ENCODE data around the gene SLC8A3. TPM values are rescaled to one million over a fixed set of nuclear protein-coding genes. Genes with fewer than 3 reads are reported as not detected.

Gene SLC8A3
- total RNA-seq, 2 experiments from 2014 or later: not detected

DNA sequence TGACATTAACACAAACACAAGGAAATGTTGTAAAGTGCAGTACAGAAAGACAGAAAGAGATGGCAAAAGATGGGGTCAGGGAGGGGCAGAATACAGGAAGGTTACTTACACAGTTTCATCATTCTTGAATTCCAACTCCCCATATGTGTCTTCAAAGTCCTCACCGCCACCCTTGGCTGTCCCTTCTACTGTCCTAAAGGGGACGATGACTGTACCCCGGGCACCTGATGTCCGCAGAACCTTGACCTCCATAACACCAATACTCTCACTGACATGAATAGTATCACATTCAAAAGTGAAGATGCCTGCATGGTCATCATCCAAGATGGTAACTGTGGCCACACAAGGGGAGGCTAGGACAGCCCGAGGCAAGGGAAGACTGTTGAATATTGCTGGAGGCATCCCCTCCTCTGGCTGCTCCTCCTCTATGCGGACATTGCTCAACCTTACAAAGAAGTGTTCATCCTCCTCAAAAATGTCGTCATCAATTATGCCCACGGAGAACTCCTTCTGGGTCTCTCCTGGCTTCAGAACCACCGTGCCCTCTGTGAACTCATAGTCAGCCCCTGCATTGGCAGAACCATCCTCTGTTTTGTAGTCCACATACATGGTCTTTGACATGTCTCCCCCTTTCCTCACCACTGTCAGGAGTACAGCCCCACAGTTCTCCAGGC, 22.1 kb downstream of the SLC8A3 start:
- H3K4me3 Mint-ChIP-seq: no peak overlapping the region
- H3K9me3 Mint-ChIP-seq: no peaks in the 10 kb centered on the region
- H3K27me3 Mint-ChIP-seq: peaks cover 19% of the 10 kb centered on the region
- ChIA-PET CTCF (no interaction called here), POLR2A (no interaction called here)
- H3K36me3 Mint-ChIP-seq (ENCODE audit: low read depth): no peaks in the 10 kb centered on the region
- no peak for DNase-seq
- H3K4me1 Mint-ChIP-seq: no peaks in the 10 kb centered on the region
- no peak overlapping the region for H3K27ac Mint-ChIP-seq

DNA sequence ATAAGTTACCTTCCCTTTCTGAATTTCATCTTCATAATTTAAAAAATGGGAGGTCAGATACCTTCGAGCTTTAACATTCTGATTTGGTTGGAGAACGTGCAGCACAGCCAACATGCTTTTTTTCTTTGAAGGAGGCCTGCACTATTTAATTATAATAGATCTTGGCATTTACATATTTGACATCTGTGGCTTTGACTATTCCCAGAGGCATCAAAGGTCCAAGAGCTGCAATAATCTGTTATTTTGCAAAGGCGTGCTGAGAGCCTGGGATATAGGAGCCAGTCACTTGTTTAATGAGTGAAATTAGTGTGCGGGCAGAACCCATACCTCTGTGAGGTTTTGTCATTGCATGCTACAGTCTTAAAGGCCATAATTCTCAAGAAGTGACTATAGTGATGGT, 26.4 kb downstream of the SLC8A3 start:
- peaks cover 12% of the 10 kb centered on the region for H3K27me3 Mint-ChIP-seq
- CTCF ChIA-PET: no interaction called here
- H3K27ac Mint-ChIP-seq: no peak overlapping the region

DNA sequence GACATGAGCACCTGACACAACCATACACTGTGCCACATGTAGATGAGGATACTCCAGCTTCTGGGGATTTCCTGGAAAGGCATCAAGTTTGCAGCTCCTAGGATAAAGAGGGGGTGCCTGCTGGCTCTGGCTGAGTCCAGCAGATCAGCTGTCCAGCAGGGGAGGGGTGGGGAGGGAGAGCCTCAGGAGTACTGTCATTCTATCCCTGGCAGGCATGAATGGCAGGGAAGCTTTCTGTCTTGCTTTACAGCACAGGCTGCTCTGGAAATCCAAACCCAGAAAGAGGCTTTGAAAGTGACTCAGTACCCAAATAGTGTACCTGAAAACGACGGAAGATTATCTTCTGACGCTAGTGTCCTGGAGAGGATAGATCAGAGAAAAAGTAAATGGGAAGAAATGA, 32.2 kb downstream of the SLC8A3 start:
- DNase-seq: no peak
- Mint-ChIP-seq H3K9me3 (no peaks in the 10 kb centered on the region), H3K36me3 (ENCODE audit: low read depth) (no peaks in the 10 kb centered on the region), H3K4me1 (no peaks in the 10 kb centered on the region), H3K27me3 (peaks cover 8% of the 10 kb centered on the region), H3K4me3 (no peak overlapping the region), H3K27ac (no peak overlapping the region)
- ChIA-PET CTCF (no interaction called here), POLR2A (no interaction called here)

More for the DNA sequence above, 26.4 kb downstream of the SLC8A3 start:
- Mint-ChIP-seq H3K4me3 (no peak overlapping the region), H3K36me3 (ENCODE audit: low read depth) (no peaks in the 10 kb centered on the region), H3K4me1 (no peaks in the 10 kb centered on the region), H3K9me3 (no peaks in the 10 kb centered on the region)
- DNase-seq: no peak
- POLR2A ChIA-PET: no interaction called here

DNA sequence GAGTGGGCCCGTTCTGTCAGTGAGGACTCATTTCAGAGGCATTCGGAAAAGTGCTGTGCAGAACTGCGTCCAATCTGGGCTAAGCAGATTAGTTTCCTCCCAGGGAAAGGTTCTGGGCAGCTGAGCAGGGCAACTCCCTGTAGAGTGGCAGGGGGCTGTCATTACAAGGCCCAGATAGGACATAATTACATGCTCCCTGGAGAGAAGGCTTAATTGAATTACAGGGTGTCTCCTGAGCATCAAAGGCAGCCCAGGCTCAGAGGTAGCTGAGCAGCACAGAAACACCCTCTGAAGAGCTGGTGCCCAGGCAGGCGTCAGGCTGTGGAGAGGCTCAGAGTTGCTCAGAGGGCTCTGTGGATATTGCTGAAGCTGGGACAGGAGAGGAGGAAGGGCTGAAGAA, 36.0 kb downstream of the SLC8A3 start:
- POLR2A ChIA-PET: no interaction called here
- DNase-seq: no peak
- H3K27ac Mint-ChIP-seq: no peak overlapping the region
- peaks cover 2% of the 10 kb centered on the region for H3K27me3 Mint-ChIP-seq
- no peak overlapping the region for H3K4me3 Mint-ChIP-seq
- CTCF ChIA-PET: interaction anchor here (1.2 kb wide), 1 partner anchor 9 kb away, joined by 5 read pairs; no protein-coding TSS in a partner anchor
- no peaks in the 10 kb centered on the region for H3K4me1 Mint-ChIP-seq
- H3K9me3 Mint-ChIP-seq: no peaks in the 10 kb centered on the region
- no peaks in the 10 kb centered on the region for H3K36me3 Mint-ChIP-seq (ENCODE audit: low read depth)

DNA sequence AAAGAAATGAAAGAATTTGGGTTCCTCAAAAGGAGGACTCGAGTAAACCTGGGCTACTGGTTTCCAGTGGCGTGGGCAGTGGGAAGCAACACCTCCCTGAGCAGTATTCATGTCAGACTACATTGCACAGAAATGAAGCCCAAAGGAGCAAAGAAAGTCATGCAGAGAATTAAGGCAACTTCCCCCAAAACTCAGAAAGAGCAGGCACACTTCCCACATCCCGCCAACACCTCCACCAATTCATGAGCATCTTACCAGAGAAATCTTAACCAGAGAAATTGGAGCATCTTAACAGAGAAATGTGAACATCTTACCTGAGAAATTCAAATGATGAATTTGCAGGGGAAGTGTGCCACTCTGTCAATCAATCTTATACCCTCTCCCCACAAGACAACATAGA, 36.7 kb downstream of the SLC8A3 start:
- no peak for DNase-seq
- Mint-ChIP-seq H3K4me3 (no peak overlapping the region), H3K27me3 (peaks cover 4% of the 10 kb centered on the region), H3K4me1 (no peaks in the 10 kb centered on the region), H3K36me3 (ENCODE audit: low read depth) (no peaks in the 10 kb centered on the region), H3K27ac (no peak overlapping the region), H3K9me3 (no peaks in the 10 kb centered on the region)
- CTCF ChIA-PET: no interaction called here
- POLR2A ChIA-PET: no interaction called here

DNA sequence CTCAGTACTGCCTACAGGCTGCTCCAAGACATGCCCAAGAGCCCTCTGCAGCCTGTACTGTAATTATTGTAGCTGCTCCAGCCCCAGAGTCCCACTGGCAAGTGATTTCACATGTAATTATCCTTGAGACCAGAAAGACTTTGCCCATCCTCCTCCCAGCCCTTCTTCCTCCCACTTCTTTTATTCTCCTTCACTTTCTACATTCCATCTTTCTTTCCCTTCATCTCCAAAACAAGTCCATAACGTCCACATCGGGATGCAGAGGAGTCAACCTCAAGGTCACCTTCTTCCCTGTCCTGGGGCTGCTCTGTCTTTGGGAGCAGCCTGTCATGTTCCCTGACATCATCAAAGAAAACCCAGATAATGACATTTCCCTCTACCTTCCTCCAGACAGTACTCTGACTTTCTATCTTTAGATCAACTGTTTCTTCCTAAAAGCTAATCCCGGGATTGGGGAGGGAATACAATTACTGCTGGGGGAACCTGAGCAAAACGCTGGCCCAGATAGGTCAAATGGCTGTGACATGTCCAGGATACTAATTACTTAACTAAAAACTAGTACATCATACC, 39.1 kb downstream of the SLC8A3 start:
- Mint-ChIP-seq H3K36me3 (ENCODE audit: low read depth) (no peaks in the 10 kb centered on the region), H3K27ac (no peak overlapping the region), H3K27me3 (peaks cover 6% of the 10 kb centered on the region), H3K4me3 (no peak overlapping the region), H3K4me1 (no peaks in the 10 kb centered on the region), H3K9me3 (no peaks in the 10 kb centered on the region)
- POLR2A ChIA-PET: no interaction called here
- CTCF ChIA-PET: no interaction called here
- DNase-seq: no peak

DNA sequence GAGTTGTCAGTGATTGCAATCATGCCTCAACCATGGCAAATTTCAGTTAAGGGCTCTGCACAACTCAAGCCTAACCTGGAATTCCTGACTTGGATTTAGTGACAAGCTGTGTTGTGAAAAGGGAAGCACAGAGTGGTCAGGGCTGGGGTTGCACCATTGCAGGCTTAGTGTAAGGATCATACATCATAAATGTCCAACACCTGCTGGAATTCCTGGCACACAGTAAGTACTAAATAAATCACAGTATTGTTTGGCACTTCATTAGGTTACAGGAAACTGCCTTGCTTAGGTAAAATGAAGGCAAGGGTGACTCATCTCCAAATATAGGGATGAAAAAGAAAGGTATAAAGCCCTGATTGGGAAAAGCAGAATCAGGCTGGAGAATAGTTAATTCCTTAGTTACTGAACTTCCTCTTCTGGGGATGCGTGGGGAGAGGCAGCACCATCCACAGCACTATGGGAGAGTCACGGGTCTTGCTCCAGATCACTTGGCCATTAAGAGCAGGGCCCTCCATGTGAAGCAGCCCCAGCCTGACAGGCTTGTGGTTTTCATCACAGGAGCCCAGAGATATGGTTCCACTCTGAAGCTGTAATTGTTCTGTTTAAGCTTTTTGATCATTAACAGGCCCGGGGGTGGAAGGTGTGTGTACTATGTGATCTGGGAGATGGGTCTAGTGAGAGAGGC, 39.7 kb downstream of the SLC8A3 start:
- ChIA-PET CTCF (no interaction called here), POLR2A (no interaction called here)
- H3K27me3 Mint-ChIP-seq: peaks cover 6% of the 10 kb centered on the region
- no peak overlapping the region for H3K27ac Mint-ChIP-seq
- H3K9me3 Mint-ChIP-seq: no peaks in the 10 kb centered on the region
- DNase-seq: no peak
- H3K4me1 Mint-ChIP-seq: no peaks in the 10 kb centered on the region
- H3K4me3 Mint-ChIP-seq: no peak overlapping the region
- H3K36me3 Mint-ChIP-seq (ENCODE audit: low read depth): no peaks in the 10 kb centered on the region

DNA sequence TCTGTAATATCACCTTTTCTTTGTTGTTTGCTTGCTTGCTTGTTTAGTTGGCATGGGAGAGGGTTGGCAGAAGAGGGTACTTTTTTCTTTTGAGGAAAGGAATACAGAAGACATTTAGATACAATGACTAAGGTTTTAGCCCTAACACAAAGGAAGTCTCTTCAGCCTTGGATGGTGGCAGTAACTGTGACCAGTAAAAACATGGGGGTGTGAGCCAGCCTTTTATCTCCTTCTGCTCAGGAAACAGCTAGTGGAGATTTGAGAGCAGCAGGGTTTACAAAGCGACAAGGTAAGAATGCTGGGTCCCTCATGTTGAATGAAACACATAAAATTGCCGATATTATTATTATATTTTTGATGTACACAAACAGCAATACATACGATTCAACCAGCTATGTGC, 40.4 kb downstream of the SLC8A3 start:
- Mint-ChIP-seq H3K9me3 (no peaks in the 10 kb centered on the region), H3K4me1 (no peaks in the 10 kb centered on the region), H3K36me3 (ENCODE audit: low read depth) (no peaks in the 10 kb centered on the region), H3K4me3 (no peak overlapping the region), H3K27me3 (peaks cover 9% of the 10 kb centered on the region), H3K27ac (no peak overlapping the region)
- no peak for DNase-seq
- CTCF ChIA-PET: interaction anchor here (1.5 kb wide), 1 partner anchor 9 kb away, joined by 3 read pairs; no protein-coding TSS in a partner anchor
- POLR2A ChIA-PET: no interaction called here

DNA sequence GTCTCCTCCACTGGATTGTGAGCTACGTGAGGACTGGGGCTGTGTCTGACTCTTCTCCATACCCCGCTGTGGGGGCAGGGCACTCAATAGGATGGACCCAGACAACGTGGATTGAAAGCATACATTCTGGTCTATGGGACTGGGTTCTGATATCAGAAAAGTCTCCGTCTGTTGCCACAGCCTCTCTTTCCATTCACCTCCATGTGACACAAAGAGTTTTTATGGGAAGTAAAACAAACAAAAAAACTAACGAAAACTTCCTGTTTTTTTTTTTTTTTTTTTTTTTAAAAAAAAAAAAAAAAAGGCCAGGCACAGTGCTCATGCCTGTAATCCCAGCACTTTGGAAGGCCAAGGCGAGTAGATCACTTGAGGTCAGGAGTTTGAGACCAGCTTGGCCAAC, 44.7 kb downstream of the SLC8A3 start:
- Mint-ChIP-seq H3K27me3 (peaks cover 16% of the 10 kb centered on the region), H3K4me1 (no peaks in the 10 kb centered on the region), H3K27ac (no peak overlapping the region), H3K4me3 (no peak overlapping the region), H3K36me3 (ENCODE audit: low read depth) (no peaks in the 10 kb centered on the region), H3K9me3 (no peaks in the 10 kb centered on the region)
- POLR2A ChIA-PET: no interaction called here
- no peak for DNase-seq
- CTCF ChIA-PET: interaction anchor here (1.6 kb wide), 1 partner anchor 9 kb away, joined by 5 read pairs; no protein-coding TSS in a partner anchor

DNA sequence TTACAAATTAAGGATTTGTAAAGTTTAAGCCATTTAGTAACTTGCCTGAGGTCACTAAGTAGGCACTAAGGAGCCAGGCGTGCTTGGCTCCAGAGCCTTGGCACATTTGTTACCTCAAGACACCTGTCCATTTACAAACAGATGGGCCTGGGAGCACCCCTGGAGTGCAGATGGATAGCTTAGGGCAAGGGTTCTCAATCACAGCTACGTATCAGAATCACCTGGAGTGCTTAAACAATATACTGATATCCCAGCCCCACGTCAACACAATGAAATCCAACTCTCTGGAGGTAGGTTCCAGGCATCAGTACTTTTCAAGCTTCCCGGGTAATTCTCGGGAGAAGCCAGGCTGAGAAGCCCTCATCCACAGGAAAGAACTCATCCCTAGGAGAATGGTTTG, 45.4 kb downstream of the SLC8A3 start:
- no peak overlapping the region for H3K27ac Mint-ChIP-seq
- H3K4me1 Mint-ChIP-seq: no peaks in the 10 kb centered on the region
- CTCF ChIA-PET: interaction anchor here (0.6 to 1.6 kb wide), 2 partner anchors 10 to 639 kb away, joined by 3 to 5 read pairs; no protein-coding TSS in a partner anchor
- H3K27me3 Mint-ChIP-seq: peaks cover 16% of the 10 kb centered on the region
- H3K4me3 Mint-ChIP-seq: no peak overlapping the region
- H3K9me3 Mint-ChIP-seq: no peaks in the 10 kb centered on the region
- no peak for DNase-seq
- H3K36me3 Mint-ChIP-seq (ENCODE audit: low read depth): no peaks in the 10 kb centered on the region
- POLR2A ChIA-PET: no interaction called here

DNA sequence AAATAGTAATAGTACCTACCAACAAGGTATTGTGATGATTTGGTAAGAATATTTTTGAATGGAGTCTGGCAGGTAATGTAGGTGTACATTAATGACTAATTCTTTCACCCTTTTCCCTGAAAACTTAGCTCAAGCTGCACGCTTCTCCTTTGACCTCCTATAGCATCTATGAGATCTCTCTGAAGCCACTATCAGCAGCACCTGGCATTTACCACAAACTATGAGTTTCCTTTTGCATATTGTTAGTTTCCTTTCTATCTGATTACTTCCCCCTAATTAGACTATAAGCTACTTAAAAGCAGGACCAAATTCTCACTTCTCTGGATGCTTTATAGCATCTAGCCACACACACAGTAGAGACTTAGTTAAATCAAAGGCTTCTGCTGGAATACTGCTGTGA, 48.1 kb downstream of the SLC8A3 start:
- ChIA-PET POLR2A (no interaction called here), CTCF (interaction anchor here (0.7 to 1.3 kb wide), 2 partner anchors 20 to 29 kb away, joined by 3 read pairs; no protein-coding TSS in a partner anchor)
- no peaks in the 10 kb centered on the region for H3K36me3 Mint-ChIP-seq (ENCODE audit: low read depth)
- no peaks in the 10 kb centered on the region for H3K4me1 Mint-ChIP-seq
- H3K27me3 Mint-ChIP-seq: peaks cover 10% of the 10 kb centered on the region
- H3K27ac Mint-ChIP-seq: no peak overlapping the region
- H3K4me3 Mint-ChIP-seq: no peak overlapping the region
- H3K9me3 Mint-ChIP-seq: no peaks in the 10 kb centered on the region
- no peak for DNase-seq

DNA sequence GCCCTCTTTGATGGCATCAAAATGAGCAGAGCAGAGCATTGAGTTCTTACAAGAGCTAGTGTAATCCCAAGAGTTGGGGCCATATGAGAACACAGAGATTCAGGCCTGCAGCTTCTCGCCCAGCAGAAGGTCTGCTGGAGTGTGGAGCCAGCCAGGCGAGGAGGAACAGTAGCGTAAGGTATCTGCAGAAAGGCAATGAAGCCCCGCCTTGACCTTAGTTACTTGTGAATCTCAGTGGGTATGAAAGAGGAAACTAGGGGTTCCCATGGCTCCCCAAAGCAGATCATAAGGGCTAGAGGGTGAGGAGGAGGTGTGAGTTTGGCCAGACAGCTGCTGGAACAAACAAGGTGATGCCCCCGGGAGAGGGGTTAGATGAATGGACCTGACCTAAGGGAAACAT, 49.4 kb downstream of the SLC8A3 start:
- no peak for DNase-seq
- H3K27me3 Mint-ChIP-seq: peaks cover 19% of the 10 kb centered on the region
- ChIA-PET POLR2A (no interaction called here), CTCF (no interaction called here)
- H3K36me3 Mint-ChIP-seq (ENCODE audit: low read depth): no peaks in the 10 kb centered on the region
- H3K9me3 Mint-ChIP-seq: no peaks in the 10 kb centered on the region
- no peak overlapping the region for H3K4me3 Mint-ChIP-seq
- H3K27ac Mint-ChIP-seq: no peak overlapping the region
- H3K4me1 Mint-ChIP-seq: no peaks in the 10 kb centered on the region

DNA sequence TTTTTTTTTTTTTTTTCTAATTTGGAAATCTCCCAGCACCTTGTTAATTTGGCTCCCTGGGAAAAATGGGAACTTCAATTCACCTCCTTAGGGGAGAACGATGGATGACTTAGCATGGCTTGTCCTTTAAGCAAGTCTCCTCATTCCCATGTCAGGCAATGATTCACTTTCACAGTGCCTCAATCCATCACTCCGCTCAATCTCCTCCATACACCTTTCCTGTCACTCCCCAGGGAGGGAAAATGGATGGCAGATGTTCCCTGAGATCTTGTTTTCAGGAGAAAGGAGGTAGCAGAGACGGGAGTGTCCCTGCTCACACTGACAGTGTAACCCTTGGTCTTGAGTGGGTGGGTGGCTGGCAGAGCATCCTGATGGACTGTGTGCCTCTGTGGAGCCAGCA, 51.0 kb downstream of the SLC8A3 start:
- ChIA-PET CTCF (no interaction called here), POLR2A (no interaction called here)
- H3K4me1 Mint-ChIP-seq: no peaks in the 10 kb centered on the region

More for the DNA sequence above, 51.0 kb downstream of the SLC8A3 start:
- no peak for DNase-seq
- H3K36me3 Mint-ChIP-seq (ENCODE audit: low read depth): no peaks in the 10 kb centered on the region
- H3K9me3 Mint-ChIP-seq: no peaks in the 10 kb centered on the region
- peaks cover 18% of the 10 kb centered on the region for H3K27me3 Mint-ChIP-seq
- H3K4me3 Mint-ChIP-seq: no peak overlapping the region
- no peak overlapping the region for H3K27ac Mint-ChIP-seq

Data from activated CD4-positive, alpha-beta T cell treated with anti-CD3 and anti-CD28 coated beads, Interleukin-2, amount 10 ng/mL, durations not matched to agents 7 days and 5 days (primary cell).